Loucy (cell line): ENCODE results near the gene DDIT4L.

Source experiments
- H2AFZ ChIP-seq: fragments of 200-600 bp; sonication (generic); 2 replicates; pipeline ENCODE4 v1.6.0; 2016; ENCODE audit warnings: antibody characterized with exemption, mild to moderate bottlenecking, low read length, moderate library complexity
- H3F3A ChIP-seq: fragments of 200-600 bp; 2 replicates; pipeline ENCODE4 v1.6.0; 2016; ENCODE audit warnings: antibody characterized with exemption, low read depth, mild to moderate bottlenecking
- H3K27me3 ChIP-seq: fragments of 200-600 bp; sonication (generic); 2 replicates; pipeline ENCODE4 v1.6.1; 2014; ENCODE audit warnings: low read length, mild to moderate bottlenecking; ENCODE audit not compliant: insufficient read depth, poor library complexity, severe bottlenecking
- H3K36me3 ChIP-seq: fragments of 200-600 bp; sonication (generic); 2 replicates; pipeline ENCODE4 v1.6.1; 2016; ENCODE audit warnings: low read length; ENCODE audit not compliant: insufficient read depth
- H3K4me1 ChIP-seq: fragments of 200-600 bp; sonication (generic); 2 replicates; pipeline ENCODE4 v1.5.1; 2014; ENCODE audit warnings: low read length, mild to moderate bottlenecking; ENCODE audit not compliant: insufficient read depth, poor library complexity, severe bottlenecking
- H3K4me2 ChIP-seq: fragments of 200-600 bp; sonication (generic); 2 replicates; pipeline ENCODE4 v1.6.0; 2014; ENCODE audit warnings: antibody characterized with exemption, low read length, low read depth, mild to moderate bottlenecking; ENCODE audit not compliant: poor library complexity, severe bottlenecking
- H3K4me3 ChIP-seq: fragments of 200-600 bp; sonication (generic); 2 replicates; pipeline ENCODE4 v1.5.1; 2014; ENCODE audit warnings: low read length, mild to moderate bottlenecking, mixed read lengths; ENCODE audit not compliant: poor library complexity, severe bottlenecking
- H3K79me2 ChIP-seq: fragments of 200-600 bp; sonication (generic); 2 replicates; pipeline ENCODE4 v1.6.1; 2014; ENCODE audit warnings: low read length; ENCODE audit not compliant: insufficient read depth
- H3K9ac ChIP-seq: fragments of 200-600 bp; sonication (generic); 2 replicates; pipeline ENCODE4 v1.6.0; 2014; ENCODE audit warnings: mild to moderate bottlenecking, low read depth, low read length, moderate library complexity; ENCODE audit not compliant: poor library complexity, severe bottlenecking
- H3K9me2 ChIP-seq: fragments of 200-600 bp; sonication (generic); replicated peaks from 2 replicates; pipeline ENCODE4 v1.6.1; 2016; ENCODE audit warnings: low read depth, low read length, mixed read lengths
- H3K9me3 ChIP-seq: fragments of 200-600 bp; sonication (generic); 2 replicates; pipeline ENCODE4 v1.6.1; 2014; ENCODE audit warnings: mild to moderate bottlenecking, antibody characterized with exemption, low read length, low read depth; ENCODE audit not compliant: insufficient read depth
- H4K20me1 ChIP-seq: fragments of 200-600 bp; sonication (generic); 2 replicates; pipeline ENCODE4 v1.6.0; 2014; ENCODE audit warnings: antibody characterized with exemption, low read length, mild to moderate bottlenecking; ENCODE audit not compliant: insufficient read depth, poor library complexity, severe bottlenecking
- EZH2phosphoT487 ChIP-seq: fragments of 200-600 bp; IDR thresholded peaks from 2 replicates; pipeline ENCODE4 v1.6.1; 2018; ENCODE audit warnings: antibody characterized with exemption, mild to moderate bottlenecking, moderate library complexity, borderline replicate concordance
- TF ChIP-seq, protein P1 (sequence below): fragments of 200-600 bp; sonication (generic); conservative IDR thresholded peaks from 2 replicates; pipeline ENCODE4 v1.5.1; 2014; ENCODE audit warnings: mild to moderate bottlenecking, antibody characterized with exemption, low read length

Gene DDIT4L

GRCh38 chr4:100224160-100224559 is 33.9 kb upstream of the DDIT4L start:
- no peaks in the 10 kb centered on the region for H3K4me1 ChIP-seq
- H3K36me3 ChIP-seq, result no peaks in the 10 kb centered on the region
- H3K9me2 ChIP-seq, result no peaks in the 10 kb centered on the region
- no peaks in the 10 kb centered on the region for H4K20me1 ChIP-seq
- no peaks in the 10 kb centered on the region for H3K79me2 ChIP-seq
- H3K4me2 ChIP-seq, result no peak overlapping the region
- H3K27me3 ChIP-seq, result no peaks in the 10 kb centered on the region
- H3K4me3 ChIP-seq, result no peak overlapping the region
- H3F3A ChIP-seq, result no peaks in the 10 kb centered on the region
- TF ChIP-seq, protein P1, sequence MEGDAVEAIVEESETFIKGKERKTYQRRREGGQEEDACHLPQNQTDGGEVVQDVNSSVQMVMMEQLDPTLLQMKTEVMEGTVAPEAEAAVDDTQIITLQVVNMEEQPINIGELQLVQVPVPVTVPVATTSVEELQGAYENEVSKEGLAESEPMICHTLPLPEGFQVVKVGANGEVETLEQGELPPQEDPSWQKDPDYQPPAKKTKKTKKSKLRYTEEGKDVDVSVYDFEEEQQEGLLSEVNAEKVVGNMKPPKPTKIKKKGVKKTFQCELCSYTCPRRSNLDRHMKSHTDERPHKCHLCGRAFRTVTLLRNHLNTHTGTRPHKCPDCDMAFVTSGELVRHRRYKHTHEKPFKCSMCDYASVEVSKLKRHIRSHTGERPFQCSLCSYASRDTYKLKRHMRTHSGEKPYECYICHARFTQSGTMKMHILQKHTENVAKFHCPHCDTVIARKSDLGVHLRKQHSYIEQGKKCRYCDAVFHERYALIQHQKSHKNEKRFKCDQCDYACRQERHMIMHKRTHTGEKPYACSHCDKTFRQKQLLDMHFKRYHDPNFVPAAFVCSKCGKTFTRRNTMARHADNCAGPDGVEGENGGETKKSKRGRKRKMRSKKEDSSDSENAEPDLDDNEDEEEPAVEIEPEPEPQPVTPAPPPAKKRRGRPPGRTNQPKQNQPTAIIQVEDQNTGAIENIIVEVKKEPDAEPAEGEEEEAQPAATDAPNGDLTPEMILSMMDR, result no peak
- no peak for TF ChIP-seq EZH2phosphoT487
- no peak overlapping the region for H2AFZ ChIP-seq
- H3K9me3 ChIP-seq, result peaks cover 29% of the 10 kb centered on the region
- no peak overlapping the region for H3K9ac ChIP-seq

GRCh38 chr4:100208964-100209363 is 18.7 kb upstream of the DDIT4L start:
- no peaks in the 10 kb centered on the region for H3K36me3 ChIP-seq
- H3F3A ChIP-seq, result no peaks in the 10 kb centered on the region
- no peak overlapping the region for H2AFZ ChIP-seq
- H3K9me3 ChIP-seq, result no peaks in the 10 kb centered on the region
- TF ChIP-seq EZH2phosphoT487, result no peak
- TF ChIP-seq, protein P1, result no peak
- no peaks in the 10 kb centered on the region for H3K27me3 ChIP-seq
- H3K9me2 ChIP-seq, result no peaks in the 10 kb centered on the region
- H3K4me2 ChIP-seq, result peak overlapping the region; percentile 62
- no peak overlapping the region for H3K9ac ChIP-seq
- H3K4me3 ChIP-seq, result peak overlapping the region; percentile 18
- no peaks in the 10 kb centered on the region for H4K20me1 ChIP-seq
- H3K79me2 ChIP-seq, result no peaks in the 10 kb centered on the region
- peaks cover 41% of the 10 kb centered on the region for H3K4me1 ChIP-seq

- Histone ChIP-seq H3K9ac (no peak overlapping the region), H3K36me3 (no peaks in the 10 kb centered on the region), H2AFZ (no peak overlapping the region; the same call in 1 of the 2 replicates), H3F3A (no peaks in the 10 kb centered on the region), H3K79me2 (no peaks in the 10 kb centered on the region), H4K20me1 (no peaks in the 10 kb centered on the region), H3K4me3 (peak overlapping the region; percentile 18), H3K9me2 (no peaks in the 10 kb centered on the region), H3K9me3 (no peaks in the 10 kb centered on the region), H3K4me2 (peak overlapping the region; percentile 62), H3K4me1 (peaks cover 41% of the 10 kb centered on the region), H3K27me3 (no peaks in the 10 kb centered on the region)
- TF ChIP-seq, protein P1, result no peak
- TF ChIP-seq EZH2phosphoT487, result no peak
Measured at GRCh38 chr4:100208459-100208858, 18.2 kb upstream of the DDIT4L start.
